ENCODE data around the gene RORB.

The RORB gene

GRCh38 chr9:74719306-74719705 is 222.2 kb downstream of the RORB start:
- DNase-seq (ENCODE audit: low read depth in 2 of 2): no peak

GRCh38 chr9:74721696-74722660 is 224.8 kb downstream of the RORB start:
- no peak for DNase-seq (ENCODE audit: low read depth in 2 of 2)

DNA sequence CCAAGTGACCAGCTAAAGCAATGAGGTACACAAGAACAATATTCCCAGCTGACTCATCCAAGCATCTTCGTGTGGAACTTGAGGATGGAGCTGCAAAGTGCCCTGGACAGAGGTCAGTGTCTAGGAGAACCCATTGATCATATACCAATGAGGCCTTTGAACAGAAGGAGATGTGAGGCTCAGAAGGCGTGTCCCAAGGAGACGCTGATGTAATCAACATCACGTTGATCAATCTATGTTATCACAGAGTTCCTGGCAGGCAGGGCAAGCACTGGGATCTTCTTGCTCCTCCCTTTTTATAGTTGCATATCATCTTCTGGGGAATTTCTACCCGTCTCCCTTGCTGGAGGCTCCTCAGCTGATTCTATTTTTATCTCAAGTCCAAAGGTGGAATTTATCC is 227.2 kb downstream of the RORB start:
- no peak for DNase-seq (ENCODE audit: low read depth in 2 of 2)

GRCh38 chr9:74726581-74726980 is 229.4 kb downstream of the RORB start:
- DNase-seq (ENCODE audit: low read depth in 2 of 2): no peak

DNA sequence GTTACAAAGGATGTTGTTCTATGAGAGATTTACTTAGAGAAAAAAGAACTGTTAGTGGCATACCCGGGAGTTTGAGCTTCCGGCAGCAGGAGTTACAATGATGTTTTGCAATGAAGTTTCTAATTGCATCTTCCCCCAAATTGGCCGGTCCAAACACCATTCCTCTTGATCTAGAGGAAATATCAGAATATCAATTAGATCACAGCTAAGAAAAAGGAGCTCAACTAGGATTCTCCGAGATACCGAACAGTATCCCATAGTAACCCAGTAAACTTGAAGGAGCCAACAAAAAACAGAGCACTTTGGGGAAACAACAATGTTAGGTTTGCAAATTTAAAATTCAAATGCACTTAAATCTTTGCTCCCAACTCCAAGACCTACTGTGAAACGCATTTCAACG is 231.0 kb downstream of the RORB start:
- DNase-seq (ENCODE audit: low read depth in 2 of 2): no peak

- DNase-seq (ENCODE audit: low read depth in 2 of 2): no peak
Observed at GRCh38 chr9:74729136-74729695, 232.1 kb downstream of the RORB start.

DNA sequence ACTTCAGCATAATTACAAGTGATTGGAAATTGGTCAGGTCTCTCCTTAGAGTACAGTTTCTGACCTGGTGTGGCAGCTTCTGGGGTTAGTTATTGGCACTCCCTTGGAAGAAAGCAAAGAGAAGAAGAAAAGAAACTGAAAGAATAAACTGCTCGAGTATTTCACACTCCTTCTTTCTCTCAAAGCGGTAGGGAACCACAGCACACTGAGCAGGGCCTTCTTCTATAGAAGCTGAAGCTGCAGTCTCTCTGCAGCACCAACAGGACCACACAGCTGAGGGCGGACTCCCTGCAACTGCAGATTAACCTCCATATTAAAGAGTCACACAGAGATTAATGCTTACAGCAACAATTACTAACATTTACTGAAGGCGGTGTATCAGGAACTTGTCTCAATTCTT is 238.6 kb downstream of the RORB start:
- DNase-seq (ENCODE audit: low read depth in 2 of 2): no peak

DNA sequence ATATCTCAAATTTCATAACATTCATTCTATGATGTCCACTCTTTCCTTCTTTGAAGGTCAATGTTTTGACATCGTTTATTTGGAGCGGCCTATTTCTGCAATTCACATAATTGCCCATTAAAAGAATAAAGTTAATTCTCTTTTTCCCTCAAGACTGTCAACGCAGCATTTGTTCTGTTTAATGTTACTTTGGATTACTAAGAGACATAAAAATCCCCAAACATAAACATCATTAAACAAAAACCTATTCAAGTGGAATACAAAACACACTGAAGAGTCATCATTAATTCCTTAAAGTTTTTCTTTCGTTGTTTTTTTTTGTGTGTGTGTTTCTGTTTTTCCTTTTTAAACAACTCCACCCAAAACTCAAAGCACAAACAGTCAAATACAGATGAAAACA is 239.5 kb downstream of the RORB start:
- no peak for DNase-seq (ENCODE audit: low read depth in 2 of 2)

DNA sequence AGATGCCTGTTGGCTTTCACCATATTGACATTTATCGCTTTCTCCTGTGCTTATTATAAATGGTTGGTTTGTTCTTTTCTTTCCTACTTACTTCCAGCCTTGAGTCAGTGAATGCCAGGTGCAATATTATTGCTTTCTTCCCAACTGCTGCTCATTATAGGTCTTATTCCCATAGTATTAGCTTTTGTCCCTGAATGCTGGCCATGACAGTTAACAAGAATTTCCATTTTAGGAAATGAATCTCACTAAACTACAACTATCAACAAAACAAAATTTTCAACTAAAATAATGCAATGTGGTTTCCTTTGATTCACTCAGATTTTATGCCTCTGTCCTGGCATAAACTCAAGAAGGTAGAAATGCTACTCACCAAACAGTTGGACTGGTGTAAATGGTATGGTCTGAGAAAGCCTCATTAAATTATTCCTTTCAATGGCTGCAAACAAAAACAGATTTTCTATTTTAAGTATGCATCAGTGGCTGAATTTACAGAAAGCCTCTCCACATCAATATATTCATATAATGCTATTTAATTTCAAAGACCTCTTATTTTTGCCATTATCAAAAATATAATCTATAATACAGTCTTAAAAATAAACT is 245.2 kb downstream of the RORB start:
- DNase-seq (ENCODE audit: low read depth in 2 of 2): no peak
